ENCODE results near the gene EPHA4.

Gene EPHA4

DNA sequence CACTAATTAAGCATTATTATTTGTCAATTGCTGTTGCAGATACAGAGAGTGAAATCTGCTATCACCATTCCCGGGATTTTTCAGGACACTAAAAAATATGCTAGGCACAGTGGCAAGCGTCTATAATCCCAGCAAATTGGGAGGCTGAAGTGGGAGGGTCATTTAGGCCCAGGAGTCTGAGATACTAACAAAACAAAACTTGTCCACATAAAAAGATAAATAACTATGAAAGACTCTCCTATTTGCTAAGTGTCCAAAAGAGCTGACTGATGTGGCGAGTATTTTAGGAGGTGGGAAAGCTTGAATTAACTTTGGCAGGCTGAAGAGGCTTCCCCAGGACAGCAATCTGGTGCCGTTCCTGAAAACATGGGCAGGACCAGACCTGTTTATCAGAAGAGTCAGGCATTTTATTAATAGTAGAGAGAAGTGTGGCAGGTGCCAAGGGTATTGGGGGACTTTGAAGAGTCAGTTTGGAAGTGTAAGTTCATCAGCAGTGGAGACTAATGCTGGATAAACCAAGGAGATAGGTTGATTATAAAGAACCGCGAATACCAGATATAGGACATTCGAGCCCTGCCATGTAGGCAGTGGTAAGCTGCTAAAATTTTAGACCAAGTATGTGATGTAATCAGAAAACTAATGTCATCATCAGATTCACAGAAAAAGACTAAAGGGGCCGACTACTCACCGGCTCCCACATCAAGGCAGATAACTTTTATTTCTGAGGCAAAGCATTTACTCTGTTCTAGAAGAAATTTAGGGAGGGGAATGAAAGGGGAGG, 201.8 kb downstream of the EPHA4 start:
- Histone ChIP-seq H3K4me2 (ENCODE audit: insufficient read depth, low read length) (no peak overlapping the region), H3K4me1 (ENCODE audit: insufficient read depth, low read length) (no peaks in the 10 kb centered on the region), H3K36me3 (ENCODE audit: insufficient read depth, low read length) (no peaks in the 10 kb centered on the region), H4K20me1 (ENCODE audit: insufficient read depth, low read length) (no peaks in the 10 kb centered on the region), H3K79me2 (ENCODE audit: insufficient read depth, low read length) (no peaks in the 10 kb centered on the region), H3K27me3 (ENCODE audit: insufficient read depth, low read length, poor library complexity) (no peaks in the 10 kb centered on the region), H3K9ac (ENCODE audit: low read depth, low read length) (no peak overlapping the region), H2AFZ (ENCODE audit: low read depth, low read length) (no peak overlapping the region), H3K27ac (ENCODE audit: low read length) (no peak overlapping the region), H3K4me3 (ENCODE audit: low read depth in 1 of 2, low read length in 2 of 2) (no peak overlapping the region), H3K9me3 (ENCODE audit: insufficient read depth, low read length, severe bottlenecking) (no peaks in the 10 kb centered on the region)
- TF ChIP-seq EZH2 (IDR thresholded peaks at IDR 0.05; ENCODE audit: borderline replicate concordance, low read depth, low read length, severe bottlenecking): no peak
- TF ChIP-seq, protein P1, sequence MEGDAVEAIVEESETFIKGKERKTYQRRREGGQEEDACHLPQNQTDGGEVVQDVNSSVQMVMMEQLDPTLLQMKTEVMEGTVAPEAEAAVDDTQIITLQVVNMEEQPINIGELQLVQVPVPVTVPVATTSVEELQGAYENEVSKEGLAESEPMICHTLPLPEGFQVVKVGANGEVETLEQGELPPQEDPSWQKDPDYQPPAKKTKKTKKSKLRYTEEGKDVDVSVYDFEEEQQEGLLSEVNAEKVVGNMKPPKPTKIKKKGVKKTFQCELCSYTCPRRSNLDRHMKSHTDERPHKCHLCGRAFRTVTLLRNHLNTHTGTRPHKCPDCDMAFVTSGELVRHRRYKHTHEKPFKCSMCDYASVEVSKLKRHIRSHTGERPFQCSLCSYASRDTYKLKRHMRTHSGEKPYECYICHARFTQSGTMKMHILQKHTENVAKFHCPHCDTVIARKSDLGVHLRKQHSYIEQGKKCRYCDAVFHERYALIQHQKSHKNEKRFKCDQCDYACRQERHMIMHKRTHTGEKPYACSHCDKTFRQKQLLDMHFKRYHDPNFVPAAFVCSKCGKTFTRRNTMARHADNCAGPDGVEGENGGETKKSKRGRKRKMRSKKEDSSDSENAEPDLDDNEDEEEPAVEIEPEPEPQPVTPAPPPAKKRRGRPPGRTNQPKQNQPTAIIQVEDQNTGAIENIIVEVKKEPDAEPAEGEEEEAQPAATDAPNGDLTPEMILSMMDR (IDR thresholded peaks at IDR 0.05; ENCODE audit: borderline replicate concordance, extremely low read depth, low read length, poor library complexity, severe bottlenecking): no peak
- DNase-seq: no peak
- ATAC-seq (ENCODE audit: insufficient read depth, low read depth): no peak
